H1 (cell line): ENCODE results near the gene PTGES2. TPM values are rescaled to one million over a fixed set of nuclear protein-coding genes. Genes with fewer than 3 reads are reported as not detected.

Experiments
- CTCF ChIA-PET: fragments of 300-600 bp; sonication (Branson Sonifier 250); formaldehyde crosslinking; loops from one replicate; lab custom pipeline; 2021; ENCODE audit not compliant: partially characterized antibody; lab: Charles Lee
- POLR2A ChIA-PET: fragments of 300-600 bp; sonication (Branson Sonifier 250); formaldehyde crosslinking; loops from one replicate; lab custom pipeline; 2021; ENCODE audit warnings: inconsistent platforms; ENCODE audit not compliant: partially characterized antibody; lab: Charles Lee
- DNase-seq, 2 experiments: peaks; one replicate each; pipeline versions ENCODE4 v3.0.0 to v3.0.0-alpha.2; 2010 to 2022; ENCODE audit warnings: low spot score in 2 of 2, low read depth in 1 of 2, mixed read lengths in 1 of 2
- FAIRE-seq: peaks from 2 replicates; lab custom pipeline; 2011; peaks lifted over from hg19 to GRCh38; lab: Jason Lieb, UNC
- H2AFZ ChIP-seq: 2 replicates; pipeline ENCODE4 v1.8.1; 2012; ENCODE audit warnings: low read length, inconsistent platforms
- H2AK5ac ChIP-seq: 2 replicates; pipeline ENCODE4 v1.6.1; 2013; ENCODE audit warnings: low read depth, low read length
- H2BK120ac ChIP-seq: replicated peaks from 2 replicates; pipeline ENCODE3; 2013; ENCODE audit warnings: low read depth, low read length, inconsistent platforms
- H2BK12ac ChIP-seq: 2 replicates; pipeline ENCODE4 v1.6.1; 2013; ENCODE audit warnings: low read depth, low read length
- H2BK15ac ChIP-seq: 2 replicates; pipeline ENCODE4 v1.6.1; 2013; ENCODE audit warnings: low read length
- H2BK20ac ChIP-seq: 2 replicates; pipeline ENCODE4 v1.6.1; 2013; ENCODE audit warnings: low read length
- H2BK5ac ChIP-seq: 2 replicates; pipeline ENCODE4 v1.6.1; 2013; ENCODE audit warnings: low read depth, low read length
- H3K14ac ChIP-seq: 2 replicates; pipeline ENCODE4 v1.6.1; 2013; ENCODE audit warnings: inconsistent platforms; ENCODE audit not compliant: insufficient read length
- H3K18ac ChIP-seq: 2 replicates; pipeline ENCODE4 v1.6.1; 2013; ENCODE audit warnings: low read length; ENCODE audit errors: extremely low read depth
- H3K23ac ChIP-seq: 2 replicates; pipeline ENCODE4 v1.6.1; 2013; ENCODE audit warnings: inconsistent platforms; ENCODE audit not compliant: insufficient read length
- H3K23me2 ChIP-seq: 2 replicates; pipeline ENCODE4 v1.6.1; 2013; ENCODE audit warnings: low read depth, low read length
- H3K27ac ChIP-seq: 2 replicates; pipeline ENCODE4 v1.6.1; 2011; ENCODE audit warnings: low read depth, low read length, inconsistent platforms
- H3K27me3 ChIP-seq, 4 experiments: replicated peaks in 1 of 4; 1 replicate in 1 of 4; 2 replicates in 3 of 4; pipeline versions ENCODE4 v1.6.1 to v1.8.1; 2011 to 2013; ENCODE audit warnings: low read length in 3 of 4, mild to moderate bottlenecking in 3 of 4, inconsistent platforms in 2 of 4, mixed read lengths in 2 of 4, moderate library complexity in 1 of 4; ENCODE audit not compliant: control insufficient read depth in 3 of 4, insufficient read depth in 3 of 4; ENCODE audit errors: extremely low read depth in 1 of 4
- H3K36me3 ChIP-seq, 4 experiments: 2 replicates each; pipeline versions ENCODE4 v1.6.1 to v1.8.1; 2011 to 2013; ENCODE audit warnings: mild to moderate bottlenecking in 4 of 4, low read length in 3 of 4, moderate library complexity in 2 of 4, control low read depth in 1 of 4, inconsistent platforms in 1 of 4; ENCODE audit not compliant: insufficient read depth in 4 of 4, control insufficient read depth in 2 of 4
- H3K4ac ChIP-seq: replicated peaks from 2 replicates; pipeline ENCODE3; 2013; ENCODE audit warnings: low read length, low read depth, mixed read lengths, inconsistent platforms; ENCODE audit not compliant: insufficient read length
- H3K4me1 ChIP-seq, 4 experiments: replicated peaks in 1 of 4; 1 replicate in 1 of 4; 2 replicates in 3 of 4; pipeline versions ENCODE4 v1.6.1 to v1.8.1; 2011 to 2013; ENCODE audit warnings: low read length in 3 of 4, inconsistent platforms in 2 of 4, mixed read lengths in 1 of 4; ENCODE audit not compliant: insufficient read depth in 4 of 4, control insufficient read depth in 3 of 4
- H3K4me2 ChIP-seq, 2 experiments: 2 replicates each; pipeline versions ENCODE4 v1.6.1 to v1.8.1; 2011 to 2013; ENCODE audit warnings: low read depth in 2 of 2, low read length in 2 of 2, control low read depth in 1 of 2, inconsistent platforms in 1 of 2, mild to moderate bottlenecking in 1 of 2; ENCODE audit not compliant: insufficient read depth in 1 of 2
- H3K4me3 ChIP-seq, 4 experiments: fragments of 200-600, 300-600 bp in 1 of 4; sonication (generic), shearing (Covaris generic), sonication (Bioruptor Twin) in 1 of 4; 2 replicates each; pipeline versions ENCODE4 v1.5.1 to v1.8.1; 2011 to 2016; ENCODE audit warnings: low read length in 4 of 4, low read depth in 3 of 4, control low read depth in 2 of 4, inconsistent platforms in 2 of 4, mild to moderate bottlenecking in 2 of 4, mixed read lengths in 1 of 4, moderate library complexity in 1 of 4; ENCODE audit not compliant: insufficient read depth in 2 of 4; ENCODE audit errors: extremely low read depth in 1 of 4
- H3K56ac ChIP-seq: replicated peaks from 2 replicates; pipeline ENCODE3; 2013; ENCODE audit warnings: low read depth, mild to moderate bottlenecking, mixed read lengths, low read length, inconsistent platforms; ENCODE audit not compliant: insufficient read length
- H3K79me1 ChIP-seq: 2 replicates; pipeline ENCODE4 v1.6.1; 2013; ENCODE audit warnings: low read depth, low read length, control low read depth
- H3K79me2 ChIP-seq, 2 experiments: 2 replicates each; pipeline versions ENCODE4 v1.6.1 to v1.8.1; 2012 to 2013; ENCODE audit warnings: low read length in 2 of 2, mild to moderate bottlenecking in 2 of 2, inconsistent platforms in 1 of 2; ENCODE audit not compliant: insufficient read depth in 2 of 2, control insufficient read depth in 1 of 2
- H3K9ac ChIP-seq, 4 experiments: replicated peaks in 1 of 4; 1 replicate in 1 of 4; 2 replicates in 3 of 4; pipeline versions ENCODE4 v1.6.1 to v1.8.1; 2011 to 2013; ENCODE audit warnings: low read depth in 3 of 4, low read length in 3 of 4, control low read depth in 2 of 4, mild to moderate bottlenecking in 2 of 4, moderate library complexity in 2 of 4, inconsistent platforms in 1 of 4; ENCODE audit errors: extremely low read depth in 1 of 4
- H3K9me3 ChIP-seq, 2 experiments: 2 replicates each; pipeline versions ENCODE4 v1.6.1 to v1.8.1; 2012 to 2013; ENCODE audit warnings: mild to moderate bottlenecking in 2 of 2, moderate library complexity in 2 of 2, control low read depth in 1 of 2, inconsistent platforms in 1 of 2, low read depth in 1 of 2, low read length in 1 of 2, mixed read lengths in 1 of 2; ENCODE audit not compliant: insufficient read depth in 2 of 2
- H4K20me1 ChIP-seq, 2 experiments: replicated peaks in 1 of 2; 2 replicates each; pipeline versions ENCODE3 to v1.8.1; 2011 to 2013; ENCODE audit warnings: inconsistent platforms in 2 of 2, low read length in 2 of 2, mild to moderate bottlenecking in 1 of 2; ENCODE audit not compliant: insufficient read depth in 2 of 2, control insufficient read depth in 1 of 2
- H4K5ac ChIP-seq: 2 replicates; pipeline ENCODE4 v1.6.1; 2013; ENCODE audit warnings: low read length, low read depth, mixed read lengths, inconsistent platforms; ENCODE audit not compliant: insufficient read length
- H4K8ac ChIP-seq: 2 replicates; pipeline ENCODE4 v1.8.0; 2013; ENCODE audit warnings: mild to moderate bottlenecking, moderate library complexity, low read length, inconsistent platforms; ENCODE audit not compliant: insufficient read depth; ENCODE audit errors: extremely low read depth
- H4K91ac ChIP-seq: replicated peaks from 2 replicates; pipeline ENCODE3; 2013; ENCODE audit warnings: low read length, mixed read lengths, inconsistent platforms; ENCODE audit not compliant: insufficient read length
- CEBPB ChIP-seq: IDR thresholded peaks from 2 replicates; pipeline ENCODE4 v1.6.1; 2012; ENCODE audit warnings: low read depth, low read length
- KDM1A ChIP-seq: fragments of 200-600, 300-600 bp; sonication (generic); IDR thresholded peaks from 2 replicates; pipeline ENCODE4 v1.7.1; 2016; ENCODE audit warnings: mild to moderate bottlenecking, low read length, borderline replicate concordance
- KDM4A ChIP-seq: IDR thresholded peaks from one replicate; pipeline ENCODE4 v1.7.1; 2012; ENCODE audit warnings: low read depth, mild to moderate bottlenecking, moderate library complexity, low read length, inconsistent platforms; ENCODE audit not compliant: severe bottlenecking
- KDM5A ChIP-seq: fragments of 200-600 bp; IDR thresholded peaks from 2 replicates; pipeline ENCODE4 v1.7.1; 2012; ENCODE audit warnings: mild to moderate bottlenecking, low read length, inconsistent platforms, mixed read lengths
- POU5F1 ChIP-seq: IDR thresholded peaks from 2 replicates; pipeline ENCODE4 v1.6.1; 2011; ENCODE audit warnings: low read depth, mild to moderate bottlenecking, low read length, moderate library complexity
- RFX5 ChIP-seq: IDR thresholded peaks from 2 replicates; pipeline ENCODE4 v1.6.1; 2011; ENCODE audit warnings: low read depth, low read length, improper control_type of control experiment, borderline replicate concordance
- SP2 ChIP-seq: IDR thresholded peaks from 2 replicates; pipeline ENCODE4 v1.6.1; 2012; ENCODE audit warnings: mild to moderate bottlenecking, low read length, inconsistent platforms
- TAF7 ChIP-seq: optimal IDR thresholded peaks from 2 replicates; pipeline ENCODE3; 2011; ENCODE audit warnings: low read depth, mild to moderate bottlenecking, inconsistent platforms, low read length, moderate library complexity, borderline replicate concordance
- TBP ChIP-seq: IDR thresholded peaks from 2 replicates; pipeline ENCODE4 v1.6.1; 2011; ENCODE audit warnings: low read depth, low read length, improper control_type of control experiment
- TEAD4 ChIP-seq: IDR thresholded peaks from 2 replicates; pipeline ENCODE4 v1.6.1; 2012; ENCODE audit warnings: low read depth, low read length, inconsistent platforms, mixed read lengths
- USF2 ChIP-seq: IDR thresholded peaks from 2 replicates; pipeline ENCODE4 v1.6.1; 2011; ENCODE audit warnings: low read length, improper control_type of control experiment
- YY1 ChIP-seq: IDR thresholded peaks from 2 replicates; pipeline ENCODE4 v1.6.1; 2011; ENCODE audit warnings: low read depth, mild to moderate bottlenecking, low read length
- WGBS, 2 experiments: shearing (Covaris generic) in 1 of 2; methylation state at CpG; one replicate each; pipeline versions ENCODE4 v1.1.6 to v1.1.7; 2013 to 2015; ENCODE audit warnings: low lambda C conversion rate in 2 of 2, mixed read lengths in 2 of 2, inconsistent platforms in 1 of 2, low coverage in 1 of 2, missing lambda C conversion rate in 1 of 2; ENCODE audit not compliant: insufficient replicate concordance in 2 of 2, insufficient coverage in 1 of 2, insufficient read length in 1 of 2; ENCODE audit errors: extremely low coverage in 1 of 2, missing lambda C conversion rate in 1 of 2; 5-methylcytosine and 5-hydroxymethylcytosine counted together
- polyA plus RNA-seq, 7 experiments: library from polyadenylated mRNA; depleted of rRNA in 3 of 7; stranded (reverse) in 5 of 7; unstranded in 2 of 7; fragments of >200 nt in 5 of 7; fragments of 200-250 nt in 2 of 7; gene quantifications; 1 replicate in 5 of 7; 2 replicates in 1 of 7; 4 replicates in 1 of 7; pipeline versions ENCODE4 v1.2.1 to v1.2.3, GENCODE V29; 2011 to 2013; ENCODE audit warnings: missing spikeins in 2 of 7, mixed read lengths in 2 of 7
- total RNA-seq: library from RNA; stranded (reverse); fragmentation: NEBNext Ultra II Directional; extraction: Animal tissue kit (Norgen Biotek cat#: 25700); gene quantifications from 2 replicates; pipeline ENCODE4 v1.2.1, GENCODE V29; 2021

PTGES2 gene
- total and polyA plus RNA-seq, 2 of the 8 experiments (the other 6 are each of a cell fraction or from before 2014, with no cell fraction given), result 80.7 to 81.2 TPM

GRCh38 chr9:128174062-128174461, 46.5 kb upstream of the PTGES2 start:
- H3K79me2 ChIP-seq, result no peaks in the 10 kb centered on the region
- H3K36me3 ChIP-seq, result peaks cover 14 to 41% (median 22%) of the 10 kb centered on the region in 4 experiments
- CTCF ChIA-PET, result interaction anchor here (0.8 to 2.7 kb wide), 9 partner anchors 10 to 167 kb away, joined by 3 to 16 read pairs (median 3); partner anchors contain the start of gene CIZ1

More at GRCh38 chr9:128174062-128174461, 46.5 kb upstream of the PTGES2 start:
- Histone ChIP-seq H3K9me3 (peaks cover 0 to 3% of the 10 kb centered on the region in 2 experiments; a peak in 1 of 4 replicates), H2AK5ac (no peak overlapping the region), H3K4me2 (no peak overlapping the region), H4K8ac (no peak overlapping the region), H4K20me1 (peaks cover 3 to 8% of the 10 kb centered on the region in 2 experiments), H4K91ac (no peak overlapping the region), H3K56ac (no peak overlapping the region), H3K27ac (no peak overlapping the region), H4K5ac (no peak overlapping the region), H3K4me3 (no peak overlapping the region), H3K23ac (no peak overlapping the region), H3K4ac (no peak overlapping the region), H3K14ac (no peak overlapping the region), H2BK12ac (no peak overlapping the region), H3K4me1 (peaks cover 0 to 2% (median 0%) of the 10 kb centered on the region in 4 experiments; a peak in 1 of 7 replicates), H3K79me1 (no peaks in the 10 kb centered on the region), H3K9ac (no peak overlapping the region), H2AFZ (no peak overlapping the region), H3K27me3 (no peaks in the 10 kb centered on the region), H3K23me2 (no peaks in the 10 kb centered on the region), H2BK15ac (no peak overlapping the region), H2BK5ac (no peak overlapping the region), H2BK120ac (no peak overlapping the region)
- POLR2A ChIA-PET, result interaction anchor here (0.8 to 3.9 kb wide), 2 partner anchors 12 to 28 kb away, joined by 3 to 21 read pairs; no protein-coding TSS in a partner anchor
- 84% methylated on average over 4 of the region's 4 CpGs; no CpG with 5 or more reads in 1 of the 2 experiments for WGBS, 2 experiments
- FAIRE-seq, result no peak
- no peak for TF ChIP-seq TAF7
- no peak for TF ChIP-seq RFX5
- TF ChIP-seq KDM5A, result no peak
- no peak for TF ChIP-seq KDM4A
- no peak for TF ChIP-seq YY1
- no peak for TF ChIP-seq TBP
- TF ChIP-seq SP2, result no peak
- TF ChIP-seq USF2, result no peak
- TF ChIP-seq TEAD4, result no peak
- TF ChIP-seq KDM1A, result no peak
- TF ChIP-seq CEBPB, result no peak
- TF ChIP-seq POU5F1, result no peak
- TF ChIP-seq, all 59 proteins: peak for 0
- Histone ChIP-seq H3K18ac (no peak overlapping the region), H2BK20ac (no peak overlapping the region)
- no peak for DNase-seq
